Prostate gland (tissue), 2 donors: ENCODE data around the gene KCNQ5.

Experiments
- POLR2A ChIP-seq: fragments of 450-650 bp; IDR thresholded peaks from one replicate; pipeline ENCODE4 v1.6.1; 2016; ENCODE audit warnings: antibody characterized with exemption, mild to moderate bottlenecking
- TF ChIP-seq, protein P1 (sequence below), 4 experiments: fragments of 200-600 bp in 2 of 4; fragments of 450-650 bp in 2 of 4; sonication (generic) in 2 of 4; IDR thresholded peaks; 1 replicate in 3 of 4; 2 replicates in 1 of 4; pipeline ENCODE4 v1.5.1; 2016 to 2019; ENCODE audit warnings: antibody characterized with exemption in 4 of 4, mild to moderate bottlenecking in 2 of 4, moderate library complexity in 2 of 4

DNA sequence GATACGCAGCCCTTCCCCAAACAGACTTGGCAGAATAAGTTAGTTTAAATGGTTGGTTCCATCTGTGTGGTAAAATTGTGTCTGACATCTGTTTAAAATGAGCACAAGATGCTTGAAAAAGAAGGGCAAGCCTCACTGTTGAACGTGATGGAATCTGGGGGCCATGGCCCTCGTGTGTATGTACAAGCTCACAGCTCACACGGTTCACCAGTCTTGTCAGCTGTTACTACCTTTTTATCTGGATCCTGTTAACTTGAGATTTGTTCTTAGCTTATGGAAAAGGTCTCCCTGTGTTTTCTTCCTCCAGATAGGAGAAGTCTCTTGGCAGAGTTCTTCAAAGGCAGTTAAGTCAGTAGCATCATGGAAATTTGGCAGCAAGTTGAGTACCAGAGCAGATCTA is 332.9 kb downstream of the KCNQ5 start:
- TF ChIP-seq, protein P1, sequence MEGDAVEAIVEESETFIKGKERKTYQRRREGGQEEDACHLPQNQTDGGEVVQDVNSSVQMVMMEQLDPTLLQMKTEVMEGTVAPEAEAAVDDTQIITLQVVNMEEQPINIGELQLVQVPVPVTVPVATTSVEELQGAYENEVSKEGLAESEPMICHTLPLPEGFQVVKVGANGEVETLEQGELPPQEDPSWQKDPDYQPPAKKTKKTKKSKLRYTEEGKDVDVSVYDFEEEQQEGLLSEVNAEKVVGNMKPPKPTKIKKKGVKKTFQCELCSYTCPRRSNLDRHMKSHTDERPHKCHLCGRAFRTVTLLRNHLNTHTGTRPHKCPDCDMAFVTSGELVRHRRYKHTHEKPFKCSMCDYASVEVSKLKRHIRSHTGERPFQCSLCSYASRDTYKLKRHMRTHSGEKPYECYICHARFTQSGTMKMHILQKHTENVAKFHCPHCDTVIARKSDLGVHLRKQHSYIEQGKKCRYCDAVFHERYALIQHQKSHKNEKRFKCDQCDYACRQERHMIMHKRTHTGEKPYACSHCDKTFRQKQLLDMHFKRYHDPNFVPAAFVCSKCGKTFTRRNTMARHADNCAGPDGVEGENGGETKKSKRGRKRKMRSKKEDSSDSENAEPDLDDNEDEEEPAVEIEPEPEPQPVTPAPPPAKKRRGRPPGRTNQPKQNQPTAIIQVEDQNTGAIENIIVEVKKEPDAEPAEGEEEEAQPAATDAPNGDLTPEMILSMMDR (IDR thresholded peaks at IDR 0.05): no peak
- TF ChIP-seq POLR2A: no peak
